ENCODE data around the gene MCC.

DNA sequence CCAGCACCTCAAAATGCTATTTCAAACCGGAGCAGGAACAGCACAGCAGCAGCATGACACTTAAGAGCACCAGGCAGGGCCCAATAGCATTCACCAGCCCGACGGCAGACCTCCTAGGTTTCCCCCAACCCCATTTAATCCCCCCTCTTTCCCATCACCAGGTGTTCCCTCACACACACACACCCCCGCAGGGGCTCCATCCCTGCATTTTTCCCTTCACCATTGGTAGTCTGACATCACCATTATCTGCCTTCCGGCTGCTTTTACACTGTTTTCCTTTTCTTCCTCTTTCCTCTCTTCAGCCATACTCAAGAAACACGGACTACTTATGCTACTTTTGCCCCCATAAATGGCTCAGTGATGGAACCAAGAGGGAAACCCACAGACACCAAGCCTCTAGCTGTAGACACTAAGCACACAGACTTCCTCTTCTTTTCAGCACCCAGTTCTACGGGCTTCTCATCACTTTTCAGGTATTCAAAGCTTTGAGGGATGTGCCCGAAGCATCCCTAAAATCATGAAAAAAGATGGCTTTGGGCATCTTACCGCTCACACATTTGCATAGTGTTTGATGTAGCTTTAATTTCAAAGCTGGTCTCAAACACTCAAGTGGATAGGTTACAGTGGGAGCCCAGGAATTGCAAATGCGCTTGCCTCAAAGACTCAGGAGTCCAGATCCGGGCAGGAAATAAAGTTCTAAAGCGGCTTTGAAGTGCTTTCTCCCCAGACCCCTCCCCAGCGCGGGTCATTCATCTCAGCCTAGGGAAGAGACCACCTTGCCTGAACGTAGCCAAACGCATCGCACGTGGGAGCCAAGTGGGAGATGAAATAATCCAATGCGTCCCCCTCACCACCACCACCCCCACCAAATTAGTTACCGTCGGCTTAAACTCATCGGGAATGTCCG is 194.9 kb downstream of the MCC start:
- TF ChIP-seq EZH2phosphoT487 (IDR thresholded peaks at IDR 0.05; ENCODE audit: insufficient read depth, low read depth): no peak
- no peak for TF ChIP-seq EZH2 (IDR thresholded peaks at IDR 0.05; ENCODE audit: insufficient read depth, poor library complexity, severe bottlenecking)
